ENCODE measurements around the gene TNNI3. TPM values are rescaled to one million over a fixed set of nuclear protein-coding genes. Genes with fewer than 3 reads are reported as not detected.
"Not testable (repeated sequence)": the region's sequence is repeated elsewhere in the genome, so short reads cannot be mapped to it uniquely, and the experiment has no call there.

Gene TNNI3
- polyA plus RNA-seq (2011; rRNA removed) (0.20 and 0.21 TPM in 2 replicates), polyA minus RNA-seq (2011; rRNA and poly(A)+ RNA removed) (0.61 TPM in 1 of 2 replicates, not detected in the other)

GRCh38 chr19:55157064-55157908 is at the start of gene TNNI3:
Gene TNNI3, minus strand, starts transcription at chr19:55157732. Its CDS starts 143 bp downstream, at chr19:55157589.
- no peak for DNase-seq (ENCODE audit: low read depth, low spot score)
- Histone ChIP-seq H3K4me3 (ENCODE audit: low read depth, low read length) (no peak within 1 kb of the TSS), H3K27me3 (ENCODE audit: control insufficient read depth, insufficient read depth, low read length) (peaks cover 36% of the 10 kb centered on the region), H3K9me3 (ENCODE audit: control insufficient read depth, insufficient read depth, low read length) (peaks cover 17% of the 10 kb centered on the region; the same call in 1 of the 2 replicates), H3K27ac (ENCODE audit: low read depth, low read length) (no peak within 1 kb of the TSS)
- TF ChIP-seq, protein P1, sequence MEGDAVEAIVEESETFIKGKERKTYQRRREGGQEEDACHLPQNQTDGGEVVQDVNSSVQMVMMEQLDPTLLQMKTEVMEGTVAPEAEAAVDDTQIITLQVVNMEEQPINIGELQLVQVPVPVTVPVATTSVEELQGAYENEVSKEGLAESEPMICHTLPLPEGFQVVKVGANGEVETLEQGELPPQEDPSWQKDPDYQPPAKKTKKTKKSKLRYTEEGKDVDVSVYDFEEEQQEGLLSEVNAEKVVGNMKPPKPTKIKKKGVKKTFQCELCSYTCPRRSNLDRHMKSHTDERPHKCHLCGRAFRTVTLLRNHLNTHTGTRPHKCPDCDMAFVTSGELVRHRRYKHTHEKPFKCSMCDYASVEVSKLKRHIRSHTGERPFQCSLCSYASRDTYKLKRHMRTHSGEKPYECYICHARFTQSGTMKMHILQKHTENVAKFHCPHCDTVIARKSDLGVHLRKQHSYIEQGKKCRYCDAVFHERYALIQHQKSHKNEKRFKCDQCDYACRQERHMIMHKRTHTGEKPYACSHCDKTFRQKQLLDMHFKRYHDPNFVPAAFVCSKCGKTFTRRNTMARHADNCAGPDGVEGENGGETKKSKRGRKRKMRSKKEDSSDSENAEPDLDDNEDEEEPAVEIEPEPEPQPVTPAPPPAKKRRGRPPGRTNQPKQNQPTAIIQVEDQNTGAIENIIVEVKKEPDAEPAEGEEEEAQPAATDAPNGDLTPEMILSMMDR (IDR thresholded peaks at IDR 0.05; ENCODE audit: low read depth, low read length) = no peak
- ChIA-PET CTCF (no interaction called here), POLR2A (interaction anchor here (0.8 kb wide), 1 partner anchor 211 kb away, joined by 3 read pairs; no protein-coding TSS in a partner anchor)

- DNase-seq (ENCODE audit: low read depth, low spot score) = peak; percentile 59
- ChIA-PET POLR2A (interaction anchor here (0.6 kb wide), 1 partner anchor 12 kb away, joined by 3 read pairs; no protein-coding TSS in a partner anchor), CTCF (interaction anchor here (0.5 to 0.6 kb wide), 2 partner anchors 211 to 1782 kb away, joined by 3 read pairs; no protein-coding TSS in a partner anchor)
- H3K27ac ChIP-seq (ENCODE audit: low read depth, low read length) = no peak overlapping the region
- H3K9me3 ChIP-seq (ENCODE audit: control insufficient read depth, insufficient read depth, low read length) = no peaks in the 10 kb centered on the region
- H3K27me3 ChIP-seq (ENCODE audit: control insufficient read depth, insufficient read depth, low read length) = no peaks in the 10 kb centered on the region
- TF ChIP-seq, protein P1 (IDR thresholded peaks at IDR 0.05; ENCODE audit: low read depth, low read length) = no peak
- peak overlapping the region; percentile 23 for H3K4me3 ChIP-seq (ENCODE audit: low read depth, low read length)
These were observed 49.4 kb upstream of the TNNI3 start for GRCh38 chr19:55206664-55207500.

- H3K27ac ChIP-seq (ENCODE audit: low read depth, low read length); POLR2A ChIA-PET; H3K9me3 ChIP-seq (ENCODE audit: control insufficient read depth, insufficient read depth, low read length); H3K4me3 ChIP-seq (ENCODE audit: low read depth, low read length); H3K27me3 ChIP-seq (ENCODE audit: control insufficient read depth, insufficient read depth, low read length); CTCF ChIA-PET; DNase-seq (ENCODE audit: low read depth, low spot score): not testable (repeated sequence)
- TF ChIP-seq, protein P1 (IDR thresholded peaks at IDR 0.05; ENCODE audit: low read depth, low read length) = peak; percentile 28; the same call in 1 of the 2 replicates
These were observed 44.7 kb upstream of the TNNI3 start for GRCh38 chr19:55202199-55202598.

- Histone ChIP-seq H3K9me3 (ENCODE audit: control insufficient read depth, insufficient read depth, low read length) (no peaks in the 10 kb centered on the region), H3K27me3 (ENCODE audit: control insufficient read depth, insufficient read depth, low read length) (no peaks in the 10 kb centered on the region), H3K27ac (ENCODE audit: low read depth, low read length) (no peak overlapping the region), H3K4me3 (ENCODE audit: low read depth, low read length) (no peak overlapping the region)
- POLR2A ChIA-PET = no interaction called here
- TF ChIP-seq, protein P1 (IDR thresholded peaks at IDR 0.05; ENCODE audit: low read depth, low read length) = no peak
- CTCF ChIA-PET = no interaction called here
- DNase-seq (ENCODE audit: low read depth, low spot score) = no peak
These were observed 42.2 kb upstream of the TNNI3 start for GRCh38 chr19:55199620-55200204.

Measured in AG04450 (cell line).